Coronary artery (tissue), 2 donors: ENCODE results near the gene VANGL2.

ENCODE experiments used
- DNase-seq: peaks from one replicate; pipeline ENCODE4 v3.0.0-alpha.2; 2017; ENCODE audit warnings: low spot score
- H3K27ac ChIP-seq, 2 donors: fragments of 200-600 bp; sonication (generic); one replicate each; pipeline ENCODE4 v1.5.1; 2016 to 2019
- H3K4me3 ChIP-seq: fragments of 200-600 bp; sonication (generic); 2 replicates; pipeline ENCODE4 v1.5.1; 2016; ENCODE audit warnings: mild to moderate bottlenecking, moderate library complexity
- TF ChIP-seq, protein P1 (sequence below): fragments of 200-600 bp; sonication (generic); IDR thresholded peaks from one replicate; pipeline ENCODE4 v1.5.1; 2019; ENCODE audit warnings: antibody characterized with exemption

VANGL2 gene

DNA sequence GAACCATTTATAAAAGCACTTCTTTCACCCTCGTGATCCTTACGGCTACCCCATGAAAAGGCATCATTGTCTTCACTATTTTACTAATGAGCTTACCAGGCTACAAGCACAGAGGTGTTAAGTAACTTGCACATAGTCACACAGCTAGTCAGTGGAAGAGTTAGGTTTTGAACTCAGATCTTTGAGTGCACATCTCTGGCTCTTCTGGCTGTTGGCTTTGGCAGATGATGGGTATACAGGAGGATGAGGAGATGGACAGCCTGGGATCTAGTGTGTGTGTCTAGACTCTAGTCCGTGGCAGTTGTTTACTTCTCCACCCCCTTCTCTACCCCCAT lies 11.6 kb downstream of the VANGL2 start:
- H3K4me3 ChIP-seq, result no peak overlapping the region
- H3K27ac ChIP-seq, result no peak overlapping the region
- DNase-seq, result no peak
- TF ChIP-seq, protein P1, sequence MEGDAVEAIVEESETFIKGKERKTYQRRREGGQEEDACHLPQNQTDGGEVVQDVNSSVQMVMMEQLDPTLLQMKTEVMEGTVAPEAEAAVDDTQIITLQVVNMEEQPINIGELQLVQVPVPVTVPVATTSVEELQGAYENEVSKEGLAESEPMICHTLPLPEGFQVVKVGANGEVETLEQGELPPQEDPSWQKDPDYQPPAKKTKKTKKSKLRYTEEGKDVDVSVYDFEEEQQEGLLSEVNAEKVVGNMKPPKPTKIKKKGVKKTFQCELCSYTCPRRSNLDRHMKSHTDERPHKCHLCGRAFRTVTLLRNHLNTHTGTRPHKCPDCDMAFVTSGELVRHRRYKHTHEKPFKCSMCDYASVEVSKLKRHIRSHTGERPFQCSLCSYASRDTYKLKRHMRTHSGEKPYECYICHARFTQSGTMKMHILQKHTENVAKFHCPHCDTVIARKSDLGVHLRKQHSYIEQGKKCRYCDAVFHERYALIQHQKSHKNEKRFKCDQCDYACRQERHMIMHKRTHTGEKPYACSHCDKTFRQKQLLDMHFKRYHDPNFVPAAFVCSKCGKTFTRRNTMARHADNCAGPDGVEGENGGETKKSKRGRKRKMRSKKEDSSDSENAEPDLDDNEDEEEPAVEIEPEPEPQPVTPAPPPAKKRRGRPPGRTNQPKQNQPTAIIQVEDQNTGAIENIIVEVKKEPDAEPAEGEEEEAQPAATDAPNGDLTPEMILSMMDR, result no peak

DNA sequence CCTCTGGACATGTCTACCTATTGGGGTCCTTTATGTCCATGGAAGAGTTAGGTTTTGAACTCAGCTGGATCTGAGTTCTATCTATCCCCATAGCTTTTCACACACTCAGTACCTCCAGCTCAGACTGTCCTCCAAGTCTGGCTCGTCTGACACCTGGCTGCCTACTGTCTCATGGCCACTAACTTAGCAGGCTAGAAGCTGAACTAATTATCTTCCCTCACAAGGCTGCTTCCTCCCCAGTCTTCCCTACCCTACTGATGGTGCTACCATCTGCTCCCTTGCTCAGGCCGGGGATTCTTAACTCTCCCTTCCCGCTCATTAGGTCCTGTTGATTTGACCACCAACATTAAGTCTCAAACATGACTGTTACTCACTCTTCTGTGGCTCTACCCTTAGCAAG lies 13.4 kb downstream of the VANGL2 start:
- TF ChIP-seq, protein P1, result no peak
- H3K4me3 ChIP-seq, result no peak overlapping the region
- H3K27ac ChIP-seq, result no peak overlapping the region
- DNase-seq, result no peak

DNA sequence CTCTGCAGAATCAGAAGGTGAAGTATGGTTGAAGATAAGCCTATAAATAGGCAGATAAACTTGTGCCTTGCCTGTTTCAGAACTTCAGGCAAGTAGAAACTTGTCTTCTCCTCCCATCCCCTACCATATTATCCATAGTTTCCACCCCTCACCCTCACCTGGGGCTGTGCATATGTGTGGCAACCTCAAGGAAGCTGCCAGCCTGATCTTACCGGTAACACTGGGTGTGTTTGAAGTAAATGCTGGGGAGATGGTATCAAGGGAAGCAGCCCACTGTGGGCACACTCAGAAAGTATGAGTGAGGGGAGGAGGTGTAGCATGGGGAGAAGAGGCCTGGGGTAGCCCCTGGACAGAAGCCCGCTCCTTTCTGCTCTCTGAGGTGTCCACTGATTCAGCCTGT lies 14.5 kb downstream of the VANGL2 start:
- Histone ChIP-seq H3K27ac (no peak overlapping the region), H3K4me3 (no peak overlapping the region)
- DNase-seq, result no peak
- TF ChIP-seq, protein P1, result no peak

DNA sequence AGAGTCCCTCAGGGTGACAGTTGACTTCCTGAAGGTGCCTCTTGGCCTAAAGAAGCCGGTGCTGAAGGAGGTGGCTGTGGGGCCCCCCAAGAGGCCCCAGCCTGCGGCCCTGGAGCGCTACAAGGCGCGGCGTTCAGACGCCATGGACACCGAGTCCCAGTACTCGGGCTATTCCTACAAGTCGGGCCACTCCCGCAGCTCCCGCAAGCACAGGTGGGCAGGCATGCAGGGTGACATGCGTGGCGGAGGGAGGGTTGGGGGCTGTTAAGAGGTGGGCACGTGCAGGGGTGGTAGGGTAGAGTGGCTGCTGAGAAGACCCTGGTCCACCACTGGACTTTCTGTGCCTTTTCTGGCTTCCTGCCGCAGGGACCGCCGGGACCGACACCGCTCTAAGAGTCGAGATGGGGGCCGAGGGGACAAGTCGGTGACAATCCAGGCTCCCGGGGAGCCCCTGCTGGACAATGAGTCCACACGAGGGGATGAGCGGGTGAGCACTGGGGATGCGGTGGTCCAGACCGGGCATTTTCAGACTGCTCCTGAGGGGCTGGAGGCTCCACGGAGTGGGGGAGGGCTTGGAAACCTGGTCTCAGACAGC lies 15.4 kb downstream of the VANGL2 start:
- no peak overlapping the region for H3K27ac ChIP-seq
- H3K4me3 ChIP-seq, result no peak overlapping the region
- no peak for DNase-seq
- TF ChIP-seq, protein P1, result no peak

DNA sequence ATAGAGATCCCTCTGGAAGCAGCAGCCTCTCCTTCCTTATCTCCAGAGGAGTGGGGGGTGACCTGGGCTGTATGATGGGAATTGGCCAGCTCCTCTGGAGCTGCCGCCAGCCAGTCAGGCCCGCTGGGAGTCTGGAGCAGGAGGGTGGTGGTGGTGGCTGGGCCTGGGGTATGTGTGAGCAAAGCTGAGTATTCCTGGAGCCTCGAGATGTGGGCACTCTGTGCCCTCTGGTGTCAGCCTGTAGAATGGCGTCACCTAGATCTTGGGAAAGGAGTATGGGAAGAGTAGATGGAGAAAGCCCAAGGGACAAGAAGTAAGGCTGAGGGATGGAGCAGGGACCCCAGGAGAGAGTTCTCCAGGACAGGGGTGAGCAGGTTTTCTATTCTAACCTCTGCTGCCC lies 16.0 kb downstream of the VANGL2 start:
- TF ChIP-seq, protein P1, result no peak
- Histone ChIP-seq H3K27ac (no peak overlapping the region), H3K4me3 (no peak overlapping the region)
- DNase-seq, result no peak

DNA sequence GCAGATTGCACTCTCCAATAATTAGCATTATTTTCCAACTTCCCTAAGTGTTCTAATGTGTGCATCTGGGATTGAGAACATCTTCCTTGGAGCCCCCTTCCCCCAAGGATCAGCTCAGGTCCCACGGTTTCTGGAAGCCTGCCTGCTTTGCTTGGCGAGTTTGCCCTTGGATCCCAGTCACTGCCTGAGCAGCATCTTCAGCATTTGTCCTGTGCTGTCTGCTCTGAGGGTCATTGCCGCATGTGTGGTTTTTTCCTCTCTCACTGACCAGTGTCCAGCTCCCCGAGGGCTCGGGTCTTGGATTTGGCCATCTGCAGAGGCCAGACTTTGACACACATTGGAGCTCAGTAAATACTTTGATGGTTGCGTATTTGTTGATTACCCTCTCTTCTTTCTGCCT lies 18.1 kb downstream of the VANGL2 start:
- Histone ChIP-seq H3K27ac (no peak overlapping the region), H3K4me3 (no peak overlapping the region)
- TF ChIP-seq, protein P1, result no peak
- DNase-seq, result no peak

DNA sequence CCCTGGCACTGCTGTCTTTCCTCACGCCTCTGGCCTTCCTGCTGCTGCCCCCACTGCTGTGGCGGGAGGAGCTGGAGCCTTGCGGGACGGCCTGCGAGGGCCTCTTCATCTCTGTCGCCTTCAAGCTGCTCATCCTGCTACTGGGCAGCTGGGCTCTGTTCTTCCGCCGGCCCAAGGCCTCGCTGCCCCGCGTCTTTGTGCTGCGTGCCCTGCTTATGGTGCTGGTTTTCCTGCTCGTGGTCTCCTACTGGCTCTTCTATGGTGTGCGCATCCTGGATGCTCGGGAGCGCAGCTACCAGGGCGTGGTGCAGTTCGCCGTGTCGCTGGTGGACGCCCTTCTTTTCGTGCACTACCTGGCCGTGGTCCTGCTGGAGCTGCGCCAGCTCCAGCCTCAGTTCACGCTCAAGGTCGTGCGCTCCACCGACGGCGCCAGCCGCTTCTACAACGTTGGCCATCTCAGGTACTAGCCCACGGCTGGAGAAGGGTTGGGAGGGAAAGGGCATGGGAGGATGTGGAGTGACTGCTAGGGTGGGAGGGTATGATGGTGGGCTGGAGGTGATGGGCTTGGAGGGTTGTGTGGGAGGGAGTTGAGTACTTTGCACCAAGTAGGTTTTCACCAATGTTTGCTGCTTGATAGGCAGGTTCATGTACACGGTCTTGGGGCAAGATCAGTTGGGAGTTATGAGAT lies 18.9 kb downstream of the VANGL2 start:
- TF ChIP-seq, protein P1, result no peak
- Histone ChIP-seq H3K27ac (no peak overlapping the region), H3K4me3 (no peak overlapping the region)
- no peak for DNase-seq
